ENCODE results near the gene ZBTB7C.

Gene ZBTB7C

GRCh38 chr18:48073211-48073930 is 335.8 kb downstream of the ZBTB7C start:
- no peak for DNase-seq

- DNase-seq, result no peak
Observed at GRCh38 chr18:48072428-48073204, 336.6 kb downstream of the ZBTB7C start.

GRCh38 chr18:48068916-48069445 is 340.2 kb downstream of the ZBTB7C start:
- DNase-seq, result no peak

GRCh38 chr18:48066225-48066652 is 342.9 kb downstream of the ZBTB7C start:
- no peak for DNase-seq

- no peak for DNase-seq
Observed at GRCh38 chr18:48065601-48065995, 343.6 kb downstream of the ZBTB7C start.

GRCh38 chr18:48064978-48065600 is 344.1 kb downstream of the ZBTB7C start:
- no peak for DNase-seq

- DNase-seq, result no peak
Observed at GRCh38 chr18:48061781-48062570, 347.2 kb downstream of the ZBTB7C start.

GRCh38 chr18:48060970-48061369 is 348.2 kb downstream of the ZBTB7C start:
- DNase-seq, result no peak

GRCh38 chr18:48060346-48060745 is 348.8 kb downstream of the ZBTB7C start:
- no peak for DNase-seq

- DNase-seq, result no peak
Observed at GRCh38 chr18:48059455-48060010, 349.6 kb downstream of the ZBTB7C start.

- no peak for DNase-seq
Observed at GRCh38 chr18:48058486-48058885, 350.7 kb downstream of the ZBTB7C start.

- no peak for DNase-seq
Observed at GRCh38 chr18:48057018-48057417, 352.2 kb downstream of the ZBTB7C start.

GRCh38 chr18:48055351-48055750 is 353.8 kb downstream of the ZBTB7C start:
- no peak for DNase-seq

- DNase-seq, result no peak
Observed at GRCh38 chr18:48053881-48054816, 355.0 kb downstream of the ZBTB7C start.

GRCh38 chr18:48052842-48053241 is 356.3 kb downstream of the ZBTB7C start:
- no peak for DNase-seq

GRCh38 chr18:48051945-48052840 is 357.0 kb downstream of the ZBTB7C start:
- DNase-seq, result no peak

GRCh38 chr18:48050176-48050575 is 359.0 kb downstream of the ZBTB7C start:
- no peak for DNase-seq

- DNase-seq, result no peak
Observed at GRCh38 chr18:48049757-48050156, 359.4 kb downstream of the ZBTB7C start.

GRCh38 chr18:48048251-48048650 is 360.9 kb downstream of the ZBTB7C start:
- DNase-seq, result no peak

- DNase-seq, result no peak
Observed at GRCh38 chr18:48046843-48047242, 362.3 kb downstream of the ZBTB7C start.
